ENCODE data around the gene NOTCH2. TPM values are rescaled to one million over a fixed set of nuclear protein-coding genes. Genes with fewer than 3 reads are reported as not detected.

The NOTCH2 gene
- total RNA-seq, 1 experiment from 2014 or later: 62.9 TPM

- no peak for ATAC-seq
- H3K9me3 ChIP-seq (ENCODE audit: control insufficient read depth in 1 of 2, insufficient read depth in 1 of 2, low read depth in 1 of 2, low read length in 2 of 2): no peaks in the 10 kb centered on the region
- ChIA-PET POLR2A (no interaction called here), RAD21 (ENCODE audit: low non-redundant PET in 1 of 2, low total read pairs in 2 of 2, uncharacterized antibody in 2 of 2, unreplicated experiment in 2 of 2) (no interaction called here), CTCF (interaction anchor here (1.8 kb wide), 1 partner anchor 9 kb away, joined by 6 read pairs; no protein-coding TSS in a partner anchor)
- H3K4me2 ChIP-seq (ENCODE audit: low read length): no peak overlapping the region
- no peaks in the 10 kb centered on the region; a peak in 1 of 4 replicates for H3K36me3 ChIP-seq (ENCODE audit: control insufficient read depth in 1 of 2, insufficient read depth in 2 of 2, low read length in 2 of 2)
- no peak overlapping the region for H3K4me3 ChIP-seq (replicated peaks in 1 of 2; ENCODE audit: low read depth in 1 of 2, low read length in 2 of 2)
- no peak overlapping the region for H2AFZ ChIP-seq (ENCODE audit: low read depth, low read length, poor library complexity, severe bottlenecking)
- no peak overlapping the region for H3K27ac ChIP-seq (ENCODE audit: low read depth, low read length)
- DNase-seq (ENCODE audit: low read depth, low spot score): no peak
- no TSS peak for BruUV-seq (replicated peaks)
- H3K9ac ChIP-seq (ENCODE audit: low read length): no peak overlapping the region
- intact Hi-C loops (cut with micrococcal nuclease): loop anchor here (10.0 kb wide), 1 partner anchor 345 kb away; no protein-coding TSS in a partner anchor
- H3K4me1 ChIP-seq (ENCODE audit: control insufficient read depth in 1 of 2, insufficient read depth in 2 of 2, low read length in 2 of 2): no peaks in the 10 kb centered on the region
- no peaks in the 10 kb centered on the region for H3K9me2 ChIP-seq (ENCODE audit: insufficient read depth)
- H3K79me2 ChIP-seq (ENCODE audit: insufficient read depth, low read length): no peaks in the 10 kb centered on the region
- H3K27me3 ChIP-seq (ENCODE audit: insufficient read depth, low read length): no peaks in the 10 kb centered on the region
- no peaks in the 10 kb centered on the region for H4K20me1 ChIP-seq (ENCODE audit: insufficient read depth)
- TF ChIP-seq EGR1 (IDR thresholded peaks at IDR 0.05; ENCODE audit: low read depth) (no peak), FOSL1 (IDR thresholded peaks at IDR 0.05; ENCODE audit: low read depth) (no peak), CEBPB (IDR thresholded peaks at IDR 0.05; ENCODE audit: low read depth) (no peak), TCF7L2 (IDR thresholded peaks at IDR 0.05; ENCODE audit: borderline replicate concordance, extremely low read depth, insufficient read depth, insufficient read length) (no peak), ZFX (IDR thresholded peaks at IDR 0.05) (no peak), SP1 (IDR thresholded peaks at IDR 0.05; ENCODE audit: low read depth) (no peak), YY1 (IDR thresholded peaks at IDR 0.05; ENCODE audit: extremely low read depth, insufficient replicate concordance, low read depth, low read length) (no peak), ZBTB33 (IDR thresholded peaks at IDR 0.05; ENCODE audit: extremely low read depth, insufficient replicate concordance, low read length) (no peak), EZH2phosphoT487 (IDR thresholded peaks at IDR 0.05; ENCODE audit: borderline replicate concordance) (no peak), ZNF274 (IDR thresholded peaks at IDR 0.05; ENCODE audit: low read depth, low read length) (no peak), CTCF (IDR thresholded peaks at IDR 0.05 in 2 of 3, conservative IDR thresholded peaks at IDR 0.05 in 1 of 3; ENCODE audit: borderline replicate concordance in 1 of 3, insufficient read depth in 1 of 3, low read depth in 2 of 3, low read length in 2 of 3) (no peak)
Measured at GRCh38 chr1:119959268-119960220, 109.9 kb downstream of the NOTCH2 start.

Measured in HCT116 (cell line).